Right ventricle myocardium superior (tissue), 1 donor: Measurements from ENCODE around the gene CNP. TPM values are rescaled to one million over a fixed set of nuclear protein-coding genes. Genes with fewer than 3 reads are reported as not detected.
A peak's percentile ranks its signal among the peaks of the same experiment; 100 is the strongest.
"Not testable (repeated sequence)": the region's sequence is repeated elsewhere in the genome, so short reads cannot be mapped to it uniquely, and the experiment has no call there.

Experiments
- ATAC-seq: fragments of 200-7000 bp; cut with Tn5 transposase; one replicate; pipeline ENCODE4 v1.9.1; 2020; ENCODE audit warnings: mild to moderate bottlenecking; ENCODE audit not compliant: poor library complexity
- DNase-seq: peaks from one replicate; pipeline ENCODE4 v3.0.0-alpha.2; 2020
- intact Hi-C: fragments of 100-400 bp; cut with DNase I; formaldehyde crosslinking; loops from one replicate; pipeline ENCODE4 v1.11.2; 2022
- long read RNA-seq: library from polyadenylated mRNA; unstranded; transcript quantifications from one replicate; pipeline ENCODE4 v2.0.0, GENCODE V29; 2021
- total RNA-seq: library from RNA; stranded (reverse); fragmentation: NEBNext Ultra II Directional; extraction: Animal tissue kit (Norgen Biotek cat#: 25700); gene quantifications from one replicate; pipeline ENCODE4 v1.2.1, GENCODE V29; 2021
- donor health status: DM: no; HTN: yes; CAD: no; lungs with severe emphysema.

CNP gene
- 23.0 TPM for total RNA-seq
- long read RNA-seq, full-length matches to known transcripts = 86 of 97 reads
- long read RNA-seq, partial matches to known transcripts = 5 of 97 reads
- long read RNA-seq, other reads (novel, unspliced or antisense) = 6 of 97 reads

DNA sequence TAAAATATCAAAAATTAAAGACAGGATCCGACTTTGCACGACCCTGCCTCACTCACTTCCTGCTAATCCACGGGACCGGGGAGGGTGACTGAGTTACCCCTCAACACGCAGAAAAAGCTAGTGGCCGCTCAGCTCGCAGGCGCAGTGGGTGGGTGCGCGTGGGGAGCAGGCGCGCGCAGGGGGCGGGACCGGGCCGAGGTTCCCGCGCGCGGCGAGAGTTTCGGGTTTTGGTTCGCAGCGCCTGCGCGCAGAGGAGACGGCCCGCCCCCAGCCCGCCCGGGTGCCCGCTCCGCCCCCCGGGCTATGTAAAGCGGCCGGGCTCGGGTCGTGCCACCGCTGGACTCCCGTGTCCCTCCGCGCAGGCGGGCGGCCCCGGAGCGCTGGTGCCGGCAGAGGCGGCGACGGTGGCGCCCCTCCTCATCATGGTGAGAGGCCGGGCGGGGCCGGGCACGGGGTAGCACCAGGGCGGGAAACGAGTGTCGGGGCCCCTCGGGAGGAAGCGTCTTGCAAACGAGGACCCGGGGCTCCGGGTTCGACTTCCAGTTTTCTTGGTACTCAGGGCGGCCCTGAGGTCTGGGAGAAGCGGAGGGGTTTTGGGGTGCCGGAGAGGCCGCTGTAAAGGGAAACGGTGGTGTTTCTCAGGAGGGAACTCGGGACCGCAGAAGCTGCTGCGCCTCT is at the start of gene CNP:
CNP (plus strand) TSS at position 333 of the 678 bp plus-strand sequence; CDS start at position 423, 90 bp downstream.
- ATAC-seq (peak; percentile 95), DNase-seq (peak; percentile 96)
- intact Hi-C loops = loop anchor here (5.0 kb wide), 2 partner anchors 51 to 151 kb away; partner anchors contain the start of gene DNAJC7

DNA sequence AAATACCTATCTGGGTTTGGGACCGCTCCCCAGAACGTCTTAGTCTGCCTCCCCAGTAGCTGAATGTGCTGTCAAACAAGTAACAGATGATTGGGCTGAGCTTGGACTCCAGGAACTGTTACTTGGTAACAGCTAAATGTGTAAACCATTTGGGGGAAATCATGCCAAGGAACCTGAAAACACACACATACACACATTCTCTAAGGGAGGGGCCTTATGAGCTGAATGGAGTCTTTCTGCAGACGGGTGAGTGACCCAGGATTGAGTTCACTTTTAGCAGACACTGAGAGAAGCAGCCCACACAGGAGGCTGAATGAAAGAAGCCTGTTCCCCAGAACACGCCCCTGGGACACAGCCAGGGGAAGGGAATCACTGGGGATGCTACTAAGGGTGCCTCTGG is 49.4 kb upstream of the CNP start:
- intact Hi-C loops = no loop called here
- DNase-seq (peak; percentile 31), ATAC-seq (no peak)

DNA sequence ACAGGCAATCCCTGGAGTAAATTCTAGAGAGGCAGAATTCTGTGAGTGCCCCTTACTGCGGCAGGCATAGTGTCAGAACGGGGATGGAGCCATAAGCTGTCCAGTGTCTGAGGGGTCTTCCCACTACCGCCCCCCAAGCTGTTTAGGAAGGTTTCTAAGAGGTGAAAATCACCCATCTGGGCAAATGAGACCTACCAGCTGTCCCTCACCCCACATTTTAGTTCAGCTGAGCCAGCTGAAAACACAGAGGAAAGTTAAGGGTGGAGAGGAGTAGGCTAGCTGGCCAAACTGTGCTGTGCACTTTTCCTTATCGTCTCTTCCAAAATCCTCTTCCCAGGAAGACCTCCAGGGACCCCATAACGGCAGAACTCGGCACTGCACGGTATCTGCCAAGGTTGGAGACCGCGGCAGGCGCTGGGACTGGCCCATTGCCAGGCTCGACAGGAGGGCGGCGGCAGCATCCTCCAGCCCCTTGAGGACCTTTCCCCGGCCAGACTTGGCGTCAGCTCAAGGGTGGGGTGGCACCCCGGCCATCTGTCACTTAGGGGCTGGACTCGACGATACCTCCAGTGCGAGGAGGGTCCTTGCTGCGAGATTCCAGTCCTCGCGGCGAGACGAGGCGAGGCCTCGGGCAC is 48.8 kb upstream of the CNP start:
- DNase-seq (peak; percentile 83), ATAC-seq (peak; percentile 51)
- intact Hi-C loops = no loop called here

DNA sequence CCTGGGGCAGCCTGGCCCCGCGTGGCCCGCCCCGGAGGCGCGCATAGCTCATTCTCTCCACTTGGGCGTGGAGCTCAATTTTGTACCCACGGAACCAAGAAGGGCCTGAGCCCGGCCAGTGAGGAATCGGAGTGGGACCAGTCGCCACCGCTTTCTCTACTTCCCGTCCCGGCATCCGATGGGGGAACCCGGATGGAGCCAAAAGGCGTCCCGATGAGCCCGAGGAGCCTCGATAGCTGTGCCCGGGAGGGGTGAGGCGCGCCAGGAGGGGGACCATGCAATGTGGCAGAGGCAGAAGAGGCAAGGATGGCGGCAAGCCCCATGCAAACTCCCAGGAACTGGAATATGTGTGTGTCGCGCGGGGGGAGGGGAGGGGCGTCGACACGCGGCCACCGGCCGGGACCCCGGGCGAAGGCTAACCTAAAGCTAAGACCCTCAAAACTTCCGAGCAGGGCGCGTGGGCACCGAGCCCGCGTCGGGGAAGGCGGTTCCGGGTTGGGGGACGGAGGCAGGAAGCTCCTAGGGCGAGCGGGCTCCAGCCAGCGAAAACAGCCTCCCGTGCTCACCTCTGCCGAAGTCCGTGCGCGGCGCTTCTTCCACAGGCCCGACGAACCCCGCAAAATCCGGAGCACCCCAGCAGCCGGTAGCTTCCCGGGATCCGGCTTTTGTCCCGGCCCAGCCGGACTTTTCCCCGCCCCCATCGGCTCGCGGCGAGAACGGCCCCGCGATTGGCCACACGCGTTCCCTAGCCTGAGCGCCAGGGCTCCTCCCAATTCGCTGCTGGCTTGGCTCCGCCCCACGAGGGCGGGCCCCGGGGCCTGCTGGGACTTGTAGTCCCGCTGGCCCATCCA is 48.1 kb upstream of the CNP start, which contains the start of gene ACLY:
ACLY (minus strand) TSS at position 638 of the 851 bp plus-strand sequence. CDS start 5,078 bp downstream, outside the sequence.
- DNase-seq (peak; percentile 98), ATAC-seq (peak; percentile 98)
- intact Hi-C loops = no loop called here

DNA sequence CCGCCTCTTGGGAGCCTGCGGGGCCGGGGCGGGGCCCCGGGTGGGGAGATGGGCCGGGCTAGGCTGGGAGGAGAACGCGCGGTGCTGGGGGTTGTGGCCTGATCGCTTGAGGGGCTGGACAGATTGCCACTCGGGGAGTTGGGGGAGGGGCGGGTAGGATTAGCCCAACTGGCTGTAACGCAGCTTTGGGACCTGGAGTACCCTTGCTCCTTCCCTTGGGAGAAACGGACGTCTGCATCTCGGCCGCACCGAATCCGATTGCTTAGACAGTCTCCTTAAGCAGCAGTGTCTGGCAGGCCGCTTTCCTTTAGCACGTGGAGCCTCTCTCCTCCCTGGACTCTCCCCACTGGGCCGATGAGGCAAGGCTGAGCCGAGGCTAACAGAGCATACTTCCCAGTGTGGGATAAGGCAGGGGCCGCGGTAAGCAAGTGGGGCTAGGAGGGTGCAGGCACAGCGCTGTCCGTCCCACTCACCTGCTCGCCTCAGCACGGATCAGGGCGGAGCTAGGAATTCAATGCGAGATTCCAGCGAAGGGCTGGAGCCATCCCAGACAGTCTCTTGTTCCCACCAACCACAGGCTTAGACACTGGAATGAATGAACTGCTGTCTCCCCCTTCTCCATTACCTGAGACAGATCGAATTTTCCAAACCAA is 47.3 kb upstream of the CNP start:
- no peak for DNase-seq
- intact Hi-C loops = no loop called here
- peak; percentile 44 for ATAC-seq

DNA sequence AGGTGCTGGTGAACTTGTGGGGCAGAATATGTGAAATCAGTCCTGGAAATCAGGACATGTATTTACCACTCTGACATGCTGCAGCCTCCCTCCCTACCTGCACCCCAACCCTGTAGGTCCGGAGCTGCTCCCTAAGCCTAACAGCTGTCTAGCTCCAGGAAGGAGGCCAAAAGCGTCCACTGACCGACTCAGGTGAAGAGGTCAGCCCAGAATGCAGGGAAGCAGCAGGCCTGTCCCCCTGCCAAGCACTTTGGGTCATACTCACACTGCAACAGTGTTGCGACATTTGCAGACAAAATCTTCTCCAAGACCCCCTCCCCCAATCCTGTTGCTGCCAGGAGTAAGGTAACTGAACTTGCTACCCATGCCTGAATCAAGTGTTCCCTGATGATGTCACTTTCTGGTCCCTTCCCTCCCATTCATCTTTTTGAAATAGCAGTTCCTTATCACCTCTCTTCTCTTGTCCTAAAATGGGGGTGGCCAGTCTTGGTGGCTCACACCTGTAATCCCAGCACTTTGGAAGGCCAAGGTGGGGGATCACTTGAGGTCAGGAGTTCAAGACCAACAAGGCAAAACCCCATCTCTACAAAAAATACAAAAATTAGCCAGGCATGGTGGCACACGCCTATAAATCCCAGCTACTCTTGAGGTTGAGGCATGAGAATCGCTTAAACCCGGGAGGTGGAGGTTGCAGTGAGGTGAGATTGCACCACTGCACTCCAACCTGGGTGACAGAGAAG is 46.6 kb upstream of the CNP start:
- intact Hi-C loops = no loop called here
- DNase-seq = no peak
- ATAC-seq = no peak

DNA sequence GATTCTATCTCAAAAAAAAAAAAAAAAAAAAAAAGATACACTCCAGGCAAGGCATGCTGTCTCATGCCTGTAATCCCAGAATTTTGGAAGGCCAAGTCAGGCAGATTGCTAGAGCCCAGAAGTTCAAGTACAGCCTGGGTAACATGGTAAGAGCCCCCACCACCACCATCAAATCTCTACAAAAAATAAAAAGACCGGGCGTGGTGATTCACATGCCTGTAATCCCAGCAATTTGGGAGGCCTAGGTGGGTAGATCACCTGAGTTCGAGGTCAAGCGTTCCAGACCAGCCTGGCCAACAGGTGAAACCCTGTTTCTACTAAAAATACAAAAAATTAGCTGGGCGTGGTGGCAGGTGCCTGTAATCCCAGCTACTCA is 46.0 kb upstream of the CNP start:
- DNase-seq (no peak), ATAC-seq (no peak)
- intact Hi-C loops = no loop called here

DNA sequence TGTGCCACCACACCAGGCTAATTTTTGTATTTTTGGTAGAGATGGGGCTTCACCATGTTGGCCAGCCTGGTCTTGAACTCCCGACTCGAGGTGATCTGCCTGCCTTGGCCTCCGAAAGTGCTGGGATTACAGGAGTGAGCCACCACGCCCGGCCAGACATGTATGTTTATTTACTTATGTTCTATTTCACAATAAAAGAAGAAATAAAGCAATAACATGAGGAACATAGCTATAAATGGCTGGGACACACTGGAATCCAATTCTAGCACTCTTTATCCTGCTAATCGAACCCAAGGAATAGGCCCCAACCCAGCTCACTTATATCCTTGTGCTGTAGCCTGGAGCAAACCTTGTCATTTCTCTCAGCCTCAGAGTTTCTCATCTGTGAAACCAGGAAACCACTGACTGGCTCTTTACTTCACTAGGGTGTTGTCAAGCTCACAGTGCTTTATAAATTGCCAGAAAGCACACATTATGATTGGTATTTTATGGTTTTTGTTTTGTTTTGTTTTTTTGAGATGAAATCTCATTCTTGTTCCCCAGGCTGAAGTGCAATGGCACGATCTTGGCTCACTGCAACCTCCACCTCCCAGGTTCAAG is 40.5 kb upstream of the CNP start:
- intact Hi-C loops = no loop called here
- ATAC-seq = no peak

DNA sequence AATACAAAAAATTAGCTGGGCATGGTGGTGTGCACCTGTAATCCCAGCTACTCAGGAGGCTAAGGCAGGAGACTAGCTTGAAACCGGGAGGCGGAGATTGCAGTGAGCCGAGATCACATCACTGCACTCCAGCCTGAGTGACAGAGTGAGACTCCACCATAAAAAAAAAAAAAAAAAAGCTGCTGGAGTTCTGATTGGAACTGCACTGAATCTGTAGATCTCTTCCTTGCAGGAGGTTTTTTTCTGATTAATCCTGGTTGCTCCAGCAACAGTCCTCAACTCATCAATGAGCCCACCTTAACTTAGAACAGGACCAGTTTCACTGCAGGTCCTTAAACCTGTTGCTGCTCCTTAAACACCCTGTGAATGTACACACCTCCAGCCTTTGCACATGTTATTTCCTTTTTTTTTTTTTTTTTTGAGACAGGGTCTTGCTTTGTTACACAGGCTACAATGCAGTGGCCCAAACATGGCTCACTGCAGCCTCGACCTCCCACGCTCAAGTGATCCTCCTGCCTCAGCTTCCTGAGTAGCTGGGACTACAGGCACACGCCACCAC is 37.8 kb upstream of the CNP start:
- intact Hi-C loops = no loop called here
- ATAC-seq (no peak), DNase-seq (no peak)

More for the DNA sequence above, 40.5 kb upstream of the CNP start:
- DNase-seq = no peak

DNA sequence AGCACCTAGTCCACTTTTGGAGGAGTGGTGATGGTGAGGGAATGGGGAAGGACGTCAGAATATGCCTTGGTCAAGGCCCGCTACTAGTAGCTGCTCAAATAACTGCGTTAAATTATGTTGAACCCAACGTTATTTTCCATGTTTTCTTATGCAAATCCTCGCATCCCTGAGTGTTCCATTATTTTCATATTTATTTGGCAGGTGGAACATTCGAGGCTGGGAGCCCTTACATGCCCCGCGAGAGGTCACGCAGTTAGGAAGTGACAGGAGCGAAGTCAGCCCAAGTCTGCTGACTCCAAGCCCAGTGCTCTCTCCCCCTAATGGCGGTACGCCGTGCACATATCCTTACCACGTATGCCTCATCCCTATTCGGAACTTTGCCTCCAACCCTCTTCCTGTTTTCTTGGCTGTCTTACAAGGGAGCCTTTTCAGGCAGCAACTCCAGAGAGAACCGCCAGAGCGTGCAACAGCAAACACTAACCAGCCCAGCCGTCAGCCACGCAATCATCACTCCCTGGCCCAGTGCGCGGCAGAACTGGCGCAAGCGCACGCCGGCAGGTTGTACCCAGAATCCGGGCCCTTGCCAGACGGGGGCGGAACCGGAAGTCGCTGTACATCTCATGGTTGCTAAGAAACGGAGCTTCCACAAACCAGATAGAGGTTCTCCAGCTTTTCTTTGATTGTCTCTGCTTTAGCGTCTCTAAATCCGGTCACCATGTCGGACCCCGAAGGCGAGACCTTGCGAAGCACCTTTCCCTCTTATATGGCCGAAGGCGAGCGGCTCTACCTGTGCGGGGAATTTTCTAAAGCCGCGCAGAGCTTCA is 36.4 kb upstream of the CNP start, which contains the start of gene ODAD4:
ODAD4 (plus strand) TSS at position 609 of the 824 bp plus-strand sequence; CDS start at position 716, 107 bp downstream.
- ATAC-seq = peak; percentile 99

DNA sequence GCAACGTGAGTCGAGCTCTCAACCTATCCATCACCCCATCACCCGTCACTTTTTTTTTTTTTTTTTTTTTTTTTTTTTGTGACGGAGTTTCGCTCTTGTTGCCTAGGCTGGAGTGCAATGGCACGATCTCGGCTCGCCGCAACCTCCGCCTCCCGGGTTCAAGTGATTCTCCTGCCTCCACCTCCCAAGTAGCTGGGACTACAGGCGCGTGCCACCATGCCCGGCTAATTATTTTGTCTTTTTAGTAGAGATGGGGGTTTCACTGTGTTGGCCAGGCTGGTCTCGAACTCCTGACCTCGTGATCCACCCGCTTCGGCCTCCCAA is 35.8 kb upstream of the CNP start:
- ATAC-seq, intact Hi-C loops, DNase-seq: not testable (repeated sequence)

More for the DNA sequence above, 36.4 kb upstream of the CNP start, which contains the start of gene ODAD4:
- peak; percentile 99 for DNase-seq
- intact Hi-C loops = no loop called here

DNA sequence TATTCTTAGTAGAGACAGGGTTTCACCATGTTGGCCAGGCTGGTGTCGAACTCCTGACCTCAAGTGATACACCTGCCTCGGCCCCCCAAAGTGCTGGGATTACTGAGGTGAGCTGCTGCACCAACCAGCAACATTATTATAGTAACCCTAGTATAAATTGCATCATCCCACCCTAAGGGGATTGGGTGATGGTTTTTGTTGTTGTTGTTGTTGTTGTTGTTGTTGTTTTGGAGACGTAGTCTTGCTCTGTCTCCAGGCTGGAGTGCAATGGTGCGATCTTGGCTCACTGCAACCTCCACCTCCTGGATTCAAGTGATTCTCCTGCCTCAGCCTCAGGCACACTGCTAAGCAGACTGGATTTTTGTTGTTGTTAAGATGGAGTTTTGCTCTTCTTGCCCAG is 34.9 kb upstream of the CNP start:
- DNase-seq, intact Hi-C loops, ATAC-seq: not testable (repeated sequence)

DNA sequence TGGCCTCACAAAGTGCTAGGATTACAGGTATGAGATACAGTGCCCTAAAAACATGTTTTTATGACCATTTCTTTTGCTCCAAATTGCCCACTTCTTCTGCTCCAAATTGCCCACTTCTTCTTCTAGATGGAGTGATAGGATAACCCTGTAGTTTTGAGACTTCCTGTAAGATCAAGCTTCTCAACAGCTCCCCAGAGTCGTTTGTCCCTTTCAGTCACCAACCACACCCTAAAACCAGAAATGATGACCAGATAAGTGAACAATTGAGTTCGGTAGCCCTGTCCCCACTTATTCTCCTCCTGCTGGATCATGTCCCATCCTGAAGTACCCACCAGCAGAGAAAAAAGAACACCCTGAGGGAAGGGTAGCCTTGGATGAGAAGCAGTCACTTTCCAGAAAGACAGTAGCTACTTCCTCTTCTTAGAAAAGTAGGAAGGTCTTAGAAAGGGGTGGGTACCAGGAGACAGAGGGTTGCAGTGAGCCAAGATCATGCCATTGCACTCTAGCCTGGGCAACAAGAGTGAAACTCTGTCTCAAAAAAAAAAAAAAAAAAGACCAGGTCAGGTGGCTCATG is 33.7 kb upstream of the CNP start:
- intact Hi-C loops = no loop called here
- no peak for ATAC-seq

DNA sequence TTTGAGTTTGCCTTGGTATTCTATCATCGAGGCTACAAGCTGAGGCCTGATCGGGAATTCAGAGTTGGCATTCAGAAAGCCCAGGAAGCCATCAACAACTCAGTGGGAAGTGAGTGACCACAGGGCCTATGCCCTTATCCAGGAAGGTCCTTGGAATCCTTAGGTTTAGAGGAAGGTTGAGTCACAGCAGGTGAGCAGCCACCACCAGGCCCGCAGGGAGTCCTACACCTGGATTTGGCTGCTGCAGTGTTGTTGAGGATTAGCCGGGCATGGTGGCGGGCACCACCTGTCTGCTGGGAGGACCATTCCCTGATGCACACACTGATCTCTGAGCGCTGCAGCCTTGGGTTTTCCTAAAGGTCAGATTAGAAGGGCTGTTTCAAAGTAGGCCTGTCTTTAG is 31.0 kb upstream of the CNP start:
- DNase-seq (no peak), ATAC-seq (no peak)
- intact Hi-C loops = no loop called here

More for the DNA sequence above, 33.7 kb upstream of the CNP start:
- DNase-seq = no peak

DNA sequence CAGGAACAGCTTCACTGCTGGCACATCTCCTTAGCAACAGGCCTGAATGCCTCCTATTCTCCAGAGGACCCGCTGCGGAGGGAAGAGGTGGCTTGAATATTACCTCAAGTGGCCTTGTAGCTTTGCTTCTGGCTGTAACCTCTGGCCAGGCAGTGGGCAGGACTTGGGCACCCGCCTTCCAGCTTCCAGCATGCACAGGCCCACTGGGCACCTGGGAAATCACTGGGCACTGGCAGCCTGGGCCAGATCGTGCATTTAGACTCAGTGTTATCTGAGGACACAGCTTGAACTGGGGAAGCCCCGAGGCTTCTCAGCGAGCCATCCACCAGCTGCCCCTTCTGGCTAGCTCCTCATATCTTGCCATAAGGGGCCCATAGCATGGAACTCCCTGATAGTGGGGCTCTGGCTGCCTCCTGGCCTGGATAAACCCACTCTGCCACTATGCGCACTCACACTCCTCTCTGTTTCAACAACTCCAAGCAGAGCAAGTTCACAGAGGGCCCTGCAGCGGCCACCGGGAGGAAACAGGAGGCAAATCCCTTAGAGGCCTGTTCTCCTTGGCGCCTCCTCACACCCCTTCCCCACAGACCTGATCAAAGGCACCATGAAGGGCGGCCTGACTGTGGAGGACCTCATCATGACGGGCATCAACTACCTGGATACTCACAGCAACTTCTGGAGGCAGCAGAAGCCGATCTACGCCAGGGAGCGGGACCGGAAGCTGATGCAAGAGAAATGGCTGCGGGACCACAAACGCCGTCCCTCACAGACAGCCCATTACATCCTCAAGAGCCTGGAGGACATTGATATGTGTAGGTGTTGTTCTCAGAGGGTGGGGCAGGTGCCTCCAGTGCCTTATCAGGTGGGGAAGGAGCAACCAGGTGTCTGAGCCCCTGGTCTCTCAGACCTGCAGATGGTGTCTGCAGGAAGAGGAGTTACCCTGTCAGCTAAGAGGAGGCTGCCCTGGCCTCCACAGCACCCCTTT is 28.3 kb upstream of the CNP start:
- DNase-seq (peak; percentile 74), ATAC-seq (peak; percentile 93)
- intact Hi-C loops = no loop called here
